A549 (cell line): ENCODE measurements around the gene MITF. TPM values are rescaled to one million over a fixed set of nuclear protein-coding genes. Genes with fewer than 3 reads are reported as not detected.

Source experiments
- ATAC-seq, 2 experiments: fragments of 200-7000 bp in 1 of 2; fragments of >200 bp in 1 of 2; cut with Nextera tagmentation in 1 of 2; cut with Tn5 transposase in 1 of 2; 3 replicates each; pipeline versions ENCODE4 v1.8.0 to v1.9.1; 2018 to 2020; ENCODE audit warnings: mild to moderate bottlenecking in 1 of 2, moderate library complexity in 1 of 2
- CTCF ChIA-PET: fragments of 300-600 bp; sonication (Branson Sonifier 250); formaldehyde crosslinking; extraction: SDS; loops from one replicate; lab custom pipeline; 2021; ENCODE audit warnings: antibody characterized with exemption, inconsistent platforms; lab: Yijun Ruan, JAX
- POLR2A ChIA-PET: fragments of 350-600 bp; formaldehyde crosslinking; extraction: SDS; loops from one replicate; lab custom pipeline; 2021; ENCODE audit warnings: antibody characterized with exemption, inconsistent platforms; lab: Yijun Ruan, JAX
- DNase-seq, 2 experiments: peaks; one replicate each; pipeline versions ENCODE4 v3.0.0 to v3.0.0-alpha.2; 2011 to 2016; ENCODE audit warnings: low read depth in 1 of 2, low spot score in 1 of 2
- FAIRE-seq: peaks from 2 replicates; lab custom pipeline; 2011; peaks lifted over from hg19 to GRCh38; lab: Jason Lieb, UNC
- H3K27ac ChIP-seq, 2 experiments: fragments of >200 bp; sonication (Bioruptor Twin); formaldehyde crosslinking; 3 replicates each; pipeline ENCODE4 v1.5.1; 2016 to 2017
- H3K4me1 ChIP-seq: fragments of >200 bp; sonication (Bioruptor Twin); formaldehyde crosslinking; 3 replicates; pipeline ENCODE4 v1.6.1; 2016
- H3K4me2 ChIP-seq: fragments of >200 bp; sonication (Bioruptor Twin); formaldehyde crosslinking; 3 replicates; pipeline ENCODE4 v1.6.1; 2016
- H3K4me3 ChIP-seq: fragments of >200 bp; sonication (Bioruptor Twin); formaldehyde crosslinking; 3 replicates; pipeline ENCODE4 v1.5.1; 2016
- H3K9me3 ChIP-seq: fragments of >200 bp; sonication (Bioruptor Twin); formaldehyde crosslinking; 3 replicates; pipeline ENCODE4 v1.6.1; 2016
- ATOH8 ChIP-seq: fragments of 250-450 bp; sonication (Bioruptor Pico); IDR thresholded peaks from 2 replicates; pipeline ENCODE4 v1.5.0; 2020; ENCODE audit warnings: low read depth, mild to moderate bottlenecking, moderate library complexity
- BHLHE40 ChIP-seq: IDR thresholded peaks from 2 replicates; pipeline ENCODE4 v1.6.1; 2012; ENCODE audit warnings: low read depth, low read length, inconsistent platforms
- CBX8 ChIP-seq: fragments of 200-600 bp; sonication (generic); IDR thresholded peaks from 2 replicates; pipeline ENCODE4 v1.6.1; 2016
- CEBPB ChIP-seq, 2 experiments: fragments of >200 bp in 1 of 2; sonication (Bioruptor Twin) in 1 of 2; formaldehyde crosslinking in 1 of 2; IDR thresholded peaks; 2 replicates each; pipeline ENCODE4 v1.6.1; 2012 to 2016
- CHD4 ChIP-seq: fragments of 200-600 bp; sonication (generic); IDR thresholded peaks from 2 replicates; pipeline ENCODE4 v1.6.1; 2016; ENCODE audit warnings: antibody characterized with exemption, mild to moderate bottlenecking, borderline replicate concordance
- CTCF ChIP-seq: fragments of >200 bp; sonication (Bioruptor Twin); formaldehyde crosslinking; IDR thresholded peaks from 3 replicates; pipeline ENCODE4 v1.5.1; 2016
- EHF ChIP-seq: fragments of 250-450 bp; sonication (Bioruptor Pico); IDR thresholded peaks from 2 replicates; pipeline ENCODE4 v1.5.0; 2020; ENCODE audit warnings: mild to moderate bottlenecking
- FOSL2 ChIP-seq, 2 experiments: fragments of 450-650 bp in 1 of 2; fragments of >200 bp in 1 of 2; sonication (Bioruptor Twin) in 1 of 2; formaldehyde crosslinking; IDR thresholded peaks; 2 replicates each; pipeline versions ENCODE4 v1.5.0 to v1.6.1; 2016 to 2020; ENCODE audit warnings: mild to moderate bottlenecking in 1 of 2, moderate library complexity in 1 of 2
- FOXS1 ChIP-seq: fragments of 250-450 bp; sonication (Bioruptor Pico); IDR thresholded peaks from 2 replicates; pipeline ENCODE4 v1.5.0; 2020; ENCODE audit warnings: mild to moderate bottlenecking, moderate library complexity
- HDAC2 ChIP-seq: fragments of 200-600 bp; sonication (generic); IDR thresholded peaks from 2 replicates; pipeline ENCODE4 v1.6.1; 2016
- HOXA7 ChIP-seq: fragments of 250-450 bp; sonication (Bioruptor Pico); IDR thresholded peaks from 2 replicates; pipeline ENCODE4 v1.5.0; 2020; ENCODE audit warnings: mild to moderate bottlenecking, moderate library complexity
- HOXB13 ChIP-seq: fragments of 250-450 bp; sonication (Bioruptor Pico); IDR thresholded peaks from 2 replicates; pipeline ENCODE4 v1.5.0; 2020; ENCODE audit warnings: low read depth, mild to moderate bottlenecking, moderate library complexity
- HOXB5 ChIP-seq: fragments of 250-450 bp; sonication (Bioruptor Pico); IDR thresholded peaks from 2 replicates; pipeline ENCODE4 v1.5.0; 2020; ENCODE audit warnings: mild to moderate bottlenecking, moderate library complexity
- JUN ChIP-seq, 2 experiments: fragments of >200 bp; sonication (Bioruptor Twin); formaldehyde crosslinking; IDR thresholded peaks; 2 replicates in 1 of 2; 3 replicates in 1 of 2; pipeline ENCODE4 v1.6.1; 2016 to 2017
- JUNB ChIP-seq: fragments of >200 bp; sonication (Bioruptor Twin); formaldehyde crosslinking; IDR thresholded peaks from 2 replicates; pipeline ENCODE4 v1.6.1; 2016
- MAZ ChIP-seq: fragments of 150-350 bp; IDR thresholded peaks from 2 replicates; pipeline ENCODE4 v1.6.1; 2014; ENCODE audit warnings: antibody characterized with exemption, low read depth, low read length, borderline replicate concordance
- NPAS2 ChIP-seq: fragments of 250-450 bp; sonication (Bioruptor Pico); IDR thresholded peaks from 2 replicates; pipeline ENCODE4 v1.8.0; 2022; ENCODE audit warnings: mild to moderate bottlenecking, moderate library complexity, borderline replicate concordance
- PBX3 ChIP-seq: IDR thresholded peaks from 2 replicates; pipeline ENCODE4 v1.6.1; 2012
- PHF8 ChIP-seq: fragments of 200-600 bp; sonication (generic); IDR thresholded peaks from 2 replicates; pipeline ENCODE4 v1.6.1; 2016; ENCODE audit warnings: low read depth, mild to moderate bottlenecking, antibody characterized with exemption, moderate library complexity, borderline replicate concordance
- POLR2A ChIP-seq: IDR thresholded peaks from 2 replicates; pipeline ENCODE4 v1.6.1; 2012; ENCODE audit warnings: mild to moderate bottlenecking, low read length
- RCOR1 ChIP-seq: fragments of 150-350 bp; IDR thresholded peaks from 2 replicates; pipeline ENCODE4 v1.6.1; 2014; ENCODE audit warnings: antibody characterized with exemption, low read length, low read depth
- RFX5 ChIP-seq: fragments of 450-650 bp; IDR thresholded peaks from 2 replicates; pipeline ENCODE4 v1.7.1; 2014; ENCODE audit warnings: antibody characterized with exemption, mild to moderate bottlenecking, moderate library complexity
- TFCP2L1 ChIP-seq: fragments of 250-450 bp; sonication (Bioruptor Pico); IDR thresholded peaks from 2 replicates; pipeline ENCODE4 v1.5.0; 2021; ENCODE audit warnings: mild to moderate bottlenecking
- TP53 ChIP-seq: fragments of 250-450 bp; sonication (Bioruptor Pico); IDR thresholded peaks from 2 replicates; pipeline ENCODE4 v1.5.0; 2021; ENCODE audit warnings: mild to moderate bottlenecking, moderate library complexity
- WGBS: methylation state at CpG from one replicate; pipeline ENCODE4 v1.1.6; 2017; ENCODE audit errors: missing lambda C conversion rate; 5-methylcytosine and 5-hydroxymethylcytosine counted together
- polyA plus RNA-seq, 4 experiments: library from polyadenylated mRNA; depleted of rRNA in 3 of 4; stranded (reverse); fragments of >200 nt; fragmentation: RNase III in 1 of 4; extraction: RNeasy Plus Mini Kit Qiagen cat#74134 plus additional on column Dnase treatment in 1 of 4; gene quantifications; 2 replicates in 3 of 4; 3 replicates in 1 of 4; pipeline ENCODE4 v1.2.3, GENCODE V29; 2011 to 2017

Gene MITF
- polyA plus RNA-seq, 2 of the 4 experiments (the other 2 are of a cell fraction), result 14.3 to 15.9 TPM

- ChIA-PET CTCF (no interaction called here), POLR2A (no interaction called here)
- peak; percentile 70 for FAIRE-seq
Observed at GRCh38 chr3:69871251-69871650, 132.0 kb downstream of the MITF start.

GRCh38 chr3:69871868-69872267 is 132.6 kb downstream of the MITF start:
- Histone ChIP-seq H3K4me3 (no peak overlapping the region), H3K4me1 (peaks cover 69% of the 10 kb centered on the region), H3K9me3 (no peaks in the 10 kb centered on the region), H3K27ac (no peak overlapping the region), H3K4me2 (0 out of 3 replicates have a peak overlapping the region, but pooled peaks have one; percentile 63)
- no peak for ATAC-seq
- no peak for DNase-seq
- POLR2A ChIA-PET, result interaction anchor here (0.6 kb wide), 1 partner anchor 17 kb away, joined by 8 read pairs; no protein-coding TSS in a partner anchor
- 84% methylated on average over 3 of the region's 3 CpGs for WGBS
- no peak for FAIRE-seq
- TF ChIP-seq HOXB13 (CRISPR knock-in tag), result no peak
- no peak for TF ChIP-seq TP53 (CRISPR knock-in tag)
- no peak for TF ChIP-seq FOSL2 (IDR thresholded peaks at IDR 0.05)
- TF ChIP-seq FOSL2 (CRISPR knock-in tag; IDR thresholded peaks at IDR 0.05), result no peak
- TF ChIP-seq JUN (IDR thresholded peaks at IDR 0.05), result no peak
- TF ChIP-seq RFX5, result no peak
- TF ChIP-seq BHLHE40, result no peak
- no peak for TF ChIP-seq POLR2A
- TF ChIP-seq ATOH8, result no peak
- no peak for TF ChIP-seq CBX8
- TF ChIP-seq CTCF, result no peak
- TF ChIP-seq CEBPB (IDR thresholded peaks at IDR 0.05), result no peak
- no peak for TF ChIP-seq HOXB5 (CRISPR knock-in tag)
- no peak for TF ChIP-seq PBX3
- no peak for TF ChIP-seq PHF8
- no peak for TF ChIP-seq FOXS1 (CRISPR knock-in tag)
- CTCF ChIA-PET, result no interaction called here

More at GRCh38 chr3:69871251-69871650, 132.0 kb downstream of the MITF start:
- no peak for DNase-seq
- Histone ChIP-seq H3K4me1 (peaks cover 65% of the 10 kb centered on the region), H3K9me3 (no peaks in the 10 kb centered on the region), H3K4me2 (no peak overlapping the region), H3K27ac (peak overlapping the region in 1 of 2 experiments; percentile 23; a peak in 1 of 6 replicates)
- no peak for ATAC-seq
- 89% methylated on average over 2 of the region's 2 CpGs for WGBS
- TF ChIP-seq TFCP2L1 (CRISPR knock-in tag) (no peak), HOXA7 (CRISPR knock-in tag) (no peak), HDAC2 (no peak), FOSL2 (IDR thresholded peaks at IDR 0.05) (no peak), FOSL2 (CRISPR knock-in tag; IDR thresholded peaks at IDR 0.05) (no peak), MAZ (no peak), EHF (CRISPR knock-in tag) (no peak), RCOR1 (no peak), CHD4 (no peak), JUNB (no peak), NPAS2 (CRISPR knock-in tag) (no peak), POLR2A (no peak)
- TF ChIP-seq, all 56 proteins: peak for 0
- H3K4me3 ChIP-seq, result no peak overlapping the region
